Measurements from ENCODE around the gene HES2.
"Not testable (repeated sequence)": the region's sequence is repeated elsewhere in the genome, so short reads cannot be mapped to it uniquely, and the experiment has no call there.

Gene HES2

GRCh38 chr1:6437012-6437700 lies 17.4 kb upstream of the HES2 start:
- not testable (repeated sequence) for DNase-seq (ENCODE audit: low read depth)

GRCh38 chr1:6436277-6436676 lies 16.6 kb upstream of the HES2 start:
- DNase-seq (ENCODE audit: low read depth) = not testable (repeated sequence)

GRCh38 chr1:6435547-6435946 lies 15.8 kb upstream of the HES2 start:
- DNase-seq (ENCODE audit: low read depth) = no peak

- DNase-seq (ENCODE audit: low read depth) = no peak
Observed at GRCh38 chr1:6435129-6435528, 15.4 kb upstream of the HES2 start.

GRCh38 chr1:6434186-6434585 lies 14.5 kb upstream of the HES2 start:
- DNase-seq (ENCODE audit: low read depth) = no peak

GRCh38 chr1:6431645-6432579 lies 12.2 kb upstream of the HES2 start:
- not testable (repeated sequence) for DNase-seq (ENCODE audit: low read depth)

GRCh38 chr1:6429660-6430411 lies 10.1 kb upstream of the HES2 start:
- DNase-seq (ENCODE audit: low read depth) = not testable (repeated sequence)

GRCh38 chr1:6428453-6428852 lies 8.7 kb upstream of the HES2 start:
- DNase-seq (ENCODE audit: low read depth) = not testable (repeated sequence)

- no peak for DNase-seq (ENCODE audit: low read depth)
Observed at GRCh38 chr1:6427441-6428390, 8.0 kb upstream of the HES2 start.

- DNase-seq (ENCODE audit: low read depth) = no peak
Observed at GRCh38 chr1:6426972-6427350, 7.2 kb upstream of the HES2 start.

GRCh38 chr1:6426277-6426971 lies 6.7 kb upstream of the HES2 start:
- no peak for DNase-seq (ENCODE audit: low read depth)

- no peak for DNase-seq (ENCODE audit: low read depth)
Observed at GRCh38 chr1:6425658-6426057, 5.9 kb upstream of the HES2 start.

GRCh38 chr1:6424619-6425593 lies 5.2 kb upstream of the HES2 start, which contains the start of gene ESPN:
ESPN (plus strand) TSS chr1:6424776; CDS start chr1:6424956, 180 bp downstream.
- no peak for DNase-seq (ENCODE audit: low read depth)

GRCh38 chr1:6424000-6424565 lies 4.4 kb upstream of the HES2 start:
- no peak for DNase-seq (ENCODE audit: low read depth)

- DNase-seq (ENCODE audit: low read depth) = peak; percentile 53
Observed at GRCh38 chr1:6423321-6423999, 3.7 kb upstream of the HES2 start.

- DNase-seq (ENCODE audit: low read depth) = no peak
Observed at GRCh38 chr1:6421266-6421665, 1.5 kb upstream of the HES2 start.

GRCh38 chr1:6420454-6421042 lies 829 bp upstream of the HES2 start:
- DNase-seq (ENCODE audit: low read depth) = no peak

- DNase-seq (ENCODE audit: low read depth) = no peak
Observed at GRCh38 chr1:6419397-6419803, 319 bp downstream of the HES2 start.
